ENCODE data around the gene BBX. TPM values are rescaled to one million over a fixed set of nuclear protein-coding genes. Genes with fewer than 3 reads are reported as not detected.

The BBX gene
- total RNA-seq, 2 donors from 2014 or later: 57.4 to 74.5 TPM

- H3K4me1 ChIP-seq (ENCODE audit: control insufficient read depth in 1 of 2, low read depth in 2 of 2): no peaks in the 10 kb centered on the region
- no peaks in the 10 kb centered on the region for H3K36me3 ChIP-seq
- DNase-seq (ENCODE audit: low spot score) (no peak), ATAC-seq (ENCODE audit: insufficient number of reproducible peaks, low FRiP score, low read depth) (no peak)
- no peaks in the 10 kb centered on the region for H3K9me3 ChIP-seq
- H3K27ac ChIP-seq: no peak overlapping the region
- TF ChIP-seq CTCF (IDR thresholded peaks at IDR 0.05): no peak
- H3K27me3 ChIP-seq (replicated peaks; ENCODE audit: insufficient read depth): no peaks in the 10 kb centered on the region
- no peak overlapping the region for H3K4me3 ChIP-seq
These were observed 336.1 kb downstream of the BBX start for GRCh38 chr3:107858876-107859275.

Other genes with a start within 250 kb of the BBX start
- not detected for gene CCDC54, start 145.5 kb upstream of the BBX start, total RNA-seq

All from thoracic aorta (tissue), 2 donors.